HG02642 (cell line): ENCODE data around the gene ILK.

Source experiments
- ATAC-seq: cut with Tn5 transposase; IDR thresholded peaks from one replicate; pipeline ENCODE4 v1.9.1; 2021; ENCODE audit warnings: mild to moderate bottlenecking; ENCODE audit not compliant: unreplicated experiment, poor library complexity

The ILK gene

GRCh38 chr11:6654281-6655019, 50.9 kb downstream of the ILK start:
- no peak for ATAC-seq

GRCh38 chr11:6655020-6655789, 51.6 kb downstream of the ILK start:
- no peak for ATAC-seq

- ATAC-seq: no peak
Measured at GRCh38 chr11:6655790-6656583, 52.4 kb downstream of the ILK start, which contains the start of gene DCHS1. TSS of gene DCHS1 (minus strand) at chr11:6655809. CDS start at chr11:6641613, 14,196 bp downstream.

GRCh38 chr11:6656584-6656915, 53.0 kb downstream of the ILK start:
- no peak for ATAC-seq

- ATAC-seq: no peak
Measured at GRCh38 chr11:6656936-6657335, 53.4 kb downstream of the ILK start.

- ATAC-seq: no peak
Measured at GRCh38 chr11:6657346-6657745, 53.8 kb downstream of the ILK start.

GRCh38 chr11:6658647-6659046, 55.1 kb downstream of the ILK start:
- ATAC-seq: no peak
